Measurements from ENCODE around the gene PTH1R.

PTH1R gene

GRCh38 chr3:46862369-46863025 lies 15.0 kb upstream of the PTH1R start:
- Mint-ChIP-seq H3K27ac (ENCODE audit: low read depth) (no peak overlapping the region), H3K36me3 (ENCODE audit: insufficient read depth) (no peaks in the 10 kb centered on the region), H3K4me1 (no peaks in the 10 kb centered on the region), H3K4me3 (no peak overlapping the region), H3K27me3 (peaks cover 10% of the 10 kb centered on the region), H3K9me3 (no peaks in the 10 kb centered on the region)
- no peak for ATAC-seq (replicated peaks; ENCODE audit: extremely low read depth, poor library complexity, severe bottlenecking)
- DNase-seq (ENCODE audit: low spot score in 2 of 2): no peak

- peaks cover 2% of the 10 kb centered on the region for H3K27me3 Mint-ChIP-seq
- DNase-seq (ENCODE audit: low spot score in 2 of 2): no peak
- no peaks in the 10 kb centered on the region for H3K4me1 Mint-ChIP-seq
- no peaks in the 10 kb centered on the region for H3K36me3 Mint-ChIP-seq (ENCODE audit: insufficient read depth)
- no peak within 1 kb of the TSS for H3K4me3 Mint-ChIP-seq
- no peaks in the 10 kb centered on the region for H3K9me3 Mint-ChIP-seq
- ATAC-seq (replicated peaks; ENCODE audit: extremely low read depth, poor library complexity, severe bottlenecking): no peak
- no peak within 1 kb of the TSS for H3K27ac Mint-ChIP-seq (ENCODE audit: low read depth)
Measured at GRCh38 chr3:46863261-46863782, 14.2 kb upstream of the PTH1R start, which contains the start of gene MYL3. Gene MYL3, minus strand, starts transcription at chr3:46863444. Its CDS starts 54 bp downstream, at chr3:46863390.

- no peaks in the 10 kb centered on the region for H3K4me1 Mint-ChIP-seq
- DNase-seq (ENCODE audit: low spot score in 2 of 2): no peak
- no peaks in the 10 kb centered on the region for H3K36me3 Mint-ChIP-seq (ENCODE audit: insufficient read depth)
- H3K27ac Mint-ChIP-seq (ENCODE audit: low read depth): no peak overlapping the region
- no peaks in the 10 kb centered on the region for H3K9me3 Mint-ChIP-seq
- peaks cover under 1% of the 10 kb centered on the region for H3K27me3 Mint-ChIP-seq
- ATAC-seq (replicated peaks; ENCODE audit: extremely low read depth, poor library complexity, severe bottlenecking): no peak
- no peak overlapping the region for H3K4me3 Mint-ChIP-seq
Measured at GRCh38 chr3:46864061-46864881, 13.2 kb upstream of the PTH1R start.

- DNase-seq (ENCODE audit: low spot score in 2 of 2) (no peak), ATAC-seq (replicated peaks; ENCODE audit: extremely low read depth, poor library complexity, severe bottlenecking) (no peak)
- Mint-ChIP-seq H3K27ac (ENCODE audit: low read depth) (no peak overlapping the region), H3K4me3 (no peak overlapping the region), H3K4me1 (no peaks in the 10 kb centered on the region), H3K27me3 (peaks cover 8% of the 10 kb centered on the region), H3K36me3 (ENCODE audit: insufficient read depth) (no peaks in the 10 kb centered on the region), H3K9me3 (no peaks in the 10 kb centered on the region)
Measured at GRCh38 chr3:46865031-46865507, 12.5 kb upstream of the PTH1R start.

GRCh38 chr3:46865546-46865945 lies 12.0 kb upstream of the PTH1R start:
- Mint-ChIP-seq H3K36me3 (ENCODE audit: insufficient read depth) (no peaks in the 10 kb centered on the region), H3K9me3 (no peaks in the 10 kb centered on the region), H3K4me3 (no peak overlapping the region), H3K4me1 (no peaks in the 10 kb centered on the region), H3K27me3 (peaks cover 9% of the 10 kb centered on the region), H3K27ac (ENCODE audit: low read depth) (no peak overlapping the region)
- ATAC-seq (replicated peaks; ENCODE audit: extremely low read depth, poor library complexity, severe bottlenecking): no peak
- DNase-seq (ENCODE audit: low spot score in 2 of 2): no peak

GRCh38 chr3:46866032-46866595 lies 11.4 kb upstream of the PTH1R start:
- no peak overlapping the region for H3K27ac Mint-ChIP-seq (ENCODE audit: low read depth)
- H3K9me3 Mint-ChIP-seq: no peaks in the 10 kb centered on the region
- no peaks in the 10 kb centered on the region for H3K36me3 Mint-ChIP-seq (ENCODE audit: insufficient read depth)
- DNase-seq (ENCODE audit: low spot score in 2 of 2) (no peak), ATAC-seq (replicated peaks; ENCODE audit: extremely low read depth, poor library complexity, severe bottlenecking) (no peak)
- no peaks in the 10 kb centered on the region for H3K4me1 Mint-ChIP-seq
- peaks cover 10% of the 10 kb centered on the region for H3K27me3 Mint-ChIP-seq
- no peak overlapping the region for H3K4me3 Mint-ChIP-seq

- no peak overlapping the region for H3K27ac Mint-ChIP-seq (ENCODE audit: low read depth)
- H3K9me3 Mint-ChIP-seq: no peaks in the 10 kb centered on the region
- peak; percentile 45 to 85 for DNase-seq (ENCODE audit: low spot score in 2 of 2)
- no peaks in the 10 kb centered on the region for H3K4me1 Mint-ChIP-seq
- H3K4me3 Mint-ChIP-seq: no peak overlapping the region
- H3K36me3 Mint-ChIP-seq (ENCODE audit: insufficient read depth): no peaks in the 10 kb centered on the region
- peak; percentile 56 for ATAC-seq (replicated peaks; ENCODE audit: extremely low read depth, poor library complexity, severe bottlenecking)
- H3K27me3 Mint-ChIP-seq: peaks cover 18% of the 10 kb centered on the region
Measured at GRCh38 chr3:46866720-46867549, 10.6 kb upstream of the PTH1R start.

GRCh38 chr3:46867550-46867898 lies 10.0 kb upstream of the PTH1R start:
- H3K27ac Mint-ChIP-seq (ENCODE audit: low read depth): no peak overlapping the region
- no peak overlapping the region for H3K4me3 Mint-ChIP-seq
- H3K27me3 Mint-ChIP-seq: peaks cover 19% of the 10 kb centered on the region
- H3K36me3 Mint-ChIP-seq (ENCODE audit: insufficient read depth): no peaks in the 10 kb centered on the region
- ATAC-seq (replicated peaks; ENCODE audit: extremely low read depth, poor library complexity, severe bottlenecking) (no peak), DNase-seq (ENCODE audit: low spot score in 2 of 2) (no peak)
- no peaks in the 10 kb centered on the region for H3K9me3 Mint-ChIP-seq
- H3K4me1 Mint-ChIP-seq: no peaks in the 10 kb centered on the region

- ATAC-seq (replicated peaks; ENCODE audit: extremely low read depth, poor library complexity, severe bottlenecking) (no peak), DNase-seq (ENCODE audit: low spot score in 2 of 2) (no peak)
- Mint-ChIP-seq H3K4me3 (no peak overlapping the region), H3K4me1 (no peaks in the 10 kb centered on the region), H3K27me3 (peaks cover 24% of the 10 kb centered on the region), H3K9me3 (no peaks in the 10 kb centered on the region), H3K27ac (ENCODE audit: low read depth) (no peak overlapping the region), H3K36me3 (ENCODE audit: insufficient read depth) (no peaks in the 10 kb centered on the region)
Measured at GRCh38 chr3:46868287-46868686, 9.2 kb upstream of the PTH1R start.

GRCh38 chr3:46868948-46869347 lies 8.6 kb upstream of the PTH1R start:
- no peak for ATAC-seq (replicated peaks; ENCODE audit: extremely low read depth, poor library complexity, severe bottlenecking)
- Mint-ChIP-seq H3K4me1 (no peaks in the 10 kb centered on the region), H3K36me3 (ENCODE audit: insufficient read depth) (no peaks in the 10 kb centered on the region), H3K4me3 (no peak overlapping the region), H3K9me3 (no peaks in the 10 kb centered on the region), H3K27ac (ENCODE audit: low read depth) (no peak overlapping the region), H3K27me3 (peaks cover 29% of the 10 kb centered on the region)
- no peak for DNase-seq (ENCODE audit: low spot score in 2 of 2)

- no peak for ATAC-seq (replicated peaks; ENCODE audit: extremely low read depth, poor library complexity, severe bottlenecking)
- Mint-ChIP-seq H3K27me3 (peaks cover 29% of the 10 kb centered on the region), H3K36me3 (ENCODE audit: insufficient read depth) (no peaks in the 10 kb centered on the region), H3K4me3 (no peak overlapping the region), H3K27ac (ENCODE audit: low read depth) (no peak overlapping the region), H3K4me1 (no peaks in the 10 kb centered on the region), H3K9me3 (no peaks in the 10 kb centered on the region)
- DNase-seq (ENCODE audit: low spot score in 2 of 2): no peak
Measured at GRCh38 chr3:46869440-46869839, 8.1 kb upstream of the PTH1R start.

- ATAC-seq (replicated peaks; ENCODE audit: extremely low read depth, poor library complexity, severe bottlenecking) (no peak), DNase-seq (ENCODE audit: low spot score in 2 of 2) (no peak)
- Mint-ChIP-seq H3K27ac (ENCODE audit: low read depth) (no peak overlapping the region), H3K4me3 (no peak overlapping the region), H3K27me3 (peaks cover 29% of the 10 kb centered on the region), H3K9me3 (no peaks in the 10 kb centered on the region), H3K4me1 (no peaks in the 10 kb centered on the region), H3K36me3 (ENCODE audit: insufficient read depth) (no peaks in the 10 kb centered on the region)
Measured at GRCh38 chr3:46870651-46871050, 6.9 kb upstream of the PTH1R start.

Data from central memory CD8-positive, alpha-beta T cell (primary cell).